HG02840 (cell line): Measurements from ENCODE around the gene ATXN1L.
"Not testable (repeated sequence)": the region's sequence is repeated elsewhere in the genome, so short reads cannot be mapped to it uniquely, and the experiment has no call there.

Experiments
- ATAC-seq: cut with Tn5 transposase; IDR thresholded peaks from one replicate; pipeline ENCODE4 v1.9.1; 2021; ENCODE audit warnings: mild to moderate bottlenecking, moderate library complexity, moderate number of reproducible peaks; ENCODE audit not compliant: unreplicated experiment, low FRiP score

The ATXN1L gene

GRCh38 chr16:71851746-71852145 lies 6.0 kb downstream of the ATXN1L start:
- no peak for ATAC-seq

- ATAC-seq: no peak
Observed at GRCh38 chr16:71852158-71852557, 6.4 kb downstream of the ATXN1L start.

GRCh38 chr16:71852561-71852960 lies 6.8 kb downstream of the ATXN1L start:
- no peak for ATAC-seq

- ATAC-seq: no peak
Observed at GRCh38 chr16:71853413-71853812, 7.6 kb downstream of the ATXN1L start.

- no peak for ATAC-seq
Observed at GRCh38 chr16:71854369-71854948, 8.7 kb downstream of the ATXN1L start.

- ATAC-seq: no peak
Observed at GRCh38 chr16:71855937-71856662, 10.3 kb downstream of the ATXN1L start.

- no peak for ATAC-seq
Observed at GRCh38 chr16:71859762-71860521, 14.2 kb downstream of the ATXN1L start.

- ATAC-seq: no peak
Observed at GRCh38 chr16:71863995-71864394, 18.2 kb downstream of the ATXN1L start.

GRCh38 chr16:71865173-71865863 lies 19.5 kb downstream of the ATXN1L start:
- no peak for ATAC-seq

- not testable (repeated sequence) for ATAC-seq
Observed at GRCh38 chr16:71867175-71867574, 21.4 kb downstream of the ATXN1L start.

GRCh38 chr16:71867939-71868338 lies 22.2 kb downstream of the ATXN1L start:
- no peak for ATAC-seq

GRCh38 chr16:71869089-71869488 lies 23.3 kb downstream of the ATXN1L start:
- no peak for ATAC-seq

GRCh38 chr16:71870818-71871217 lies 25.0 kb downstream of the ATXN1L start:
- ATAC-seq: no peak

- ATAC-seq: no peak
Observed at GRCh38 chr16:71873199-71873598, 27.4 kb downstream of the ATXN1L start.

GRCh38 chr16:71878911-71879310 lies 33.1 kb downstream of the ATXN1L start:
- ATAC-seq: no peak

GRCh38 chr16:71880176-71880575 lies 34.4 kb downstream of the ATXN1L start:
- ATAC-seq: no peak

GRCh38 chr16:71882505-71883167 lies 36.9 kb downstream of the ATXN1L start:
- ATAC-seq: peak; percentile 46

- peak; percentile 50 for ATAC-seq
Observed at GRCh38 chr16:71883168-71883848, 37.5 kb downstream of the ATXN1L start.

- peak; percentile 36 for ATAC-seq
Observed at GRCh38 chr16:71883849-71884638, 38.3 kb downstream of the ATXN1L start, which contains the start of gene ZNF821. ZNF821 (minus strand) TSS chr16:71884182; CDS start chr16:71879946, 4,236 bp downstream.
